ENCODE results near the gene FGF5. TPM values are rescaled to one million over a fixed set of nuclear protein-coding genes. Genes with fewer than 3 reads are reported as not detected.
"Not testable (repeated sequence)": the region's sequence is repeated elsewhere in the genome, so short reads cannot be mapped to it uniquely, and the experiment has no call there.

FGF5 gene
- total RNA-seq, 1 donor from 2014 or later = 3.8 TPM

- no peak for TF ChIP-seq CTCF (IDR thresholded peaks at IDR 0.05; ENCODE audit: insufficient read depth, low read length, poor library complexity, severe bottlenecking)
- no peak for DNase-seq (ENCODE audit: low read depth)
- Histone ChIP-seq H3K4me3 (ENCODE audit: low read depth, low read length) (no peak overlapping the region), H3K36me3 (ENCODE audit: control insufficient read depth, insufficient read depth, low read length) (no peaks in the 10 kb centered on the region), H3K27me3 (ENCODE audit: control insufficient read depth, insufficient read depth, low read length) (no peaks in the 10 kb centered on the region)
Measured at GRCh38 chr4:80243274-80244018, 23.0 kb upstream of the FGF5 start.

- DNase-seq (ENCODE audit: low read depth); H3K27me3 ChIP-seq (ENCODE audit: control insufficient read depth, insufficient read depth, low read length); H3K36me3 ChIP-seq (ENCODE audit: control insufficient read depth, insufficient read depth, low read length); H3K4me3 ChIP-seq (ENCODE audit: low read depth, low read length): not testable (repeated sequence)
Measured at GRCh38 chr4:80247484-80247883, 19.0 kb upstream of the FGF5 start.

GRCh38 chr4:80249144-80249543 is 17.3 kb upstream of the FGF5 start:
- H3K27me3 ChIP-seq (ENCODE audit: control insufficient read depth, insufficient read depth, low read length) = no peaks in the 10 kb centered on the region
- no peak for TF ChIP-seq CTCF (IDR thresholded peaks at IDR 0.05; ENCODE audit: insufficient read depth, low read length, poor library complexity, severe bottlenecking)
- DNase-seq (ENCODE audit: low read depth) = no peak
- H3K36me3 ChIP-seq (ENCODE audit: control insufficient read depth, insufficient read depth, low read length) = no peaks in the 10 kb centered on the region
- no peak overlapping the region for H3K4me3 ChIP-seq (ENCODE audit: low read depth, low read length)

GRCh38 chr4:80252427-80252826 is 14.0 kb upstream of the FGF5 start:
- Histone ChIP-seq H3K27me3 (ENCODE audit: control insufficient read depth, insufficient read depth, low read length) (no peaks in the 10 kb centered on the region), H3K4me3 (ENCODE audit: low read depth, low read length) (no peak overlapping the region), H3K36me3 (ENCODE audit: control insufficient read depth, insufficient read depth, low read length) (no peaks in the 10 kb centered on the region)
- DNase-seq (ENCODE audit: low read depth) = no peak
- TF ChIP-seq CTCF (IDR thresholded peaks at IDR 0.05; ENCODE audit: insufficient read depth, low read length, poor library complexity, severe bottlenecking) = no peak

- H3K36me3 ChIP-seq (ENCODE audit: control insufficient read depth, insufficient read depth, low read length) = no peaks in the 10 kb centered on the region
- DNase-seq (ENCODE audit: low read depth) = no peak
- no peak for TF ChIP-seq CTCF (IDR thresholded peaks at IDR 0.05; ENCODE audit: insufficient read depth, low read length, poor library complexity, severe bottlenecking)
- H3K4me3 ChIP-seq (ENCODE audit: low read depth, low read length) = no peak overlapping the region
- H3K27me3 ChIP-seq (ENCODE audit: control insufficient read depth, insufficient read depth, low read length) = no peaks in the 10 kb centered on the region
Measured at GRCh38 chr4:80252953-80253352, 13.5 kb upstream of the FGF5 start.

GRCh38 chr4:80253510-80253909 is 13.0 kb upstream of the FGF5 start:
- no peak overlapping the region for H3K4me3 ChIP-seq (ENCODE audit: low read depth, low read length)
- no peak for TF ChIP-seq CTCF (IDR thresholded peaks at IDR 0.05; ENCODE audit: insufficient read depth, low read length, poor library complexity, severe bottlenecking)
- no peaks in the 10 kb centered on the region for H3K36me3 ChIP-seq (ENCODE audit: control insufficient read depth, insufficient read depth, low read length)
- no peak for DNase-seq (ENCODE audit: low read depth)
- H3K27me3 ChIP-seq (ENCODE audit: control insufficient read depth, insufficient read depth, low read length) = no peaks in the 10 kb centered on the region
